HEK293 (cell line): ENCODE measurements around the gene C5orf34.
A peak's percentile ranks its signal among the peaks of the same experiment; 100 is the strongest.
"Not testable (repeated sequence)": the region's sequence is repeated elsewhere in the genome, so short reads cannot be mapped to it uniquely, and the experiment has no call there.

Source experiments
- CTCF ChIA-PET: fragments of 350-600 bp; formaldehyde crosslinking; extraction: SDS; loops from one replicate; lab custom pipeline; 2021; ENCODE audit warnings: antibody characterized with exemption; lab: Yijun Ruan, JAX
- POLR2A ChIA-PET: fragments of 300-600 bp; formaldehyde crosslinking; extraction: SDS; loops from one replicate; lab custom pipeline; 2020; ENCODE audit warnings: antibody characterized with exemption, inconsistent platforms; lab: Yijun Ruan, JAX
- H3K27ac ChIP-seq: fragments of 200-500 bp; sonication (Bioruptor generic); 2 replicates; pipeline ENCODE4 v1.5.1; 2014; ENCODE audit warnings: low read depth, low read length, control low read depth, inconsistent platforms; ENCODE audit errors: extremely low read depth
- H3K36me3 ChIP-seq, 2 experiments: fragments of 200-500 bp in 1 of 2; sonication (Bioruptor generic) in 1 of 2; 1 replicate in 1 of 2; 2 replicates in 1 of 2; pipeline ENCODE4 v1.5.1; 2014 to 2017; ENCODE audit warnings: inconsistent platforms in 2 of 2, low read length in 2 of 2; ENCODE audit not compliant: control insufficient read depth in 2 of 2, insufficient read depth in 1 of 2
- H3K4me1 ChIP-seq: fragments of 200-500 bp; sonication (Bioruptor generic); 2 replicates; pipeline ENCODE4 v1.5.1; 2014; ENCODE audit warnings: mild to moderate bottlenecking, low read length, inconsistent platforms; ENCODE audit not compliant: control insufficient read depth, insufficient read depth
- H3K4me3 ChIP-seq: 2 replicates; pipeline ENCODE4 v1.5.1; 2011; ENCODE audit warnings: low read depth, mild to moderate bottlenecking, control low read depth, low read length, moderate library complexity
- H3K9me3 ChIP-seq: fragments of 200-500 bp; sonication (Bioruptor generic); 2 replicates; pipeline ENCODE4 v1.5.1; 2014; ENCODE audit warnings: low read depth, low read length, inconsistent platforms; ENCODE audit not compliant: control insufficient read depth, insufficient read depth
- BCL11B ChIP-seq: fragments of 450-650 bp; formaldehyde crosslinking; IDR thresholded peaks from 2 replicates; pipeline ENCODE4 v1.5.1; 2016; ENCODE audit warnings: low read depth, missing biosample characterization, missing genetic modification characterization
- ZNF2 ChIP-seq: fragments of 450-650 bp; formaldehyde crosslinking; IDR thresholded peaks from 2 replicates; pipeline ENCODE4 v1.5.1; 2016; ENCODE audit warnings: missing biosample characterization, missing genetic modification characterization
- ZNF510 ChIP-seq: fragments of 450-650 bp; formaldehyde crosslinking; IDR thresholded peaks from 2 replicates; pipeline ENCODE4 v1.5.1; 2018; ENCODE audit warnings: mild to moderate bottlenecking, missing genetic modification characterization, missing biosample characterization; ENCODE audit not compliant: insufficient replicate concordance
- ZNF558 ChIP-seq: fragments of 450-650 bp; formaldehyde crosslinking; IDR thresholded peaks from 2 replicates; pipeline ENCODE4 v1.5.1; 2016; ENCODE audit warnings: missing biosample characterization, missing genetic modification characterization
- ZNF571 ChIP-seq: fragments of 450-650 bp; formaldehyde crosslinking; IDR thresholded peaks from 2 replicates; pipeline ENCODE4 v1.5.0; 2017; ENCODE audit warnings: missing biosample characterization, missing genetic modification characterization
- ZNF610 ChIP-seq: fragments of 450-650 bp; formaldehyde crosslinking; IDR thresholded peaks from 2 replicates; pipeline ENCODE4 v1.5.1; 2016; ENCODE audit warnings: missing biosample characterization, missing genetic modification characterization, borderline replicate concordance
- ZSCAN23 ChIP-seq: fragments of 450-650 bp; formaldehyde crosslinking; IDR thresholded peaks from 2 replicates; pipeline ENCODE4 v1.5.1; 2016; ENCODE audit warnings: missing biosample characterization, missing genetic modification characterization
- TF ChIP-seq, protein P1 (sequence below): fragments of 450-650 bp; formaldehyde crosslinking; IDR thresholded peaks from 2 replicates; pipeline ENCODE4 v1.5.1; 2016; ENCODE audit warnings: missing biosample characterization, missing genetic modification characterization
- TF ChIP-seq, protein P2 (sequence below): fragments of 450-650 bp; formaldehyde crosslinking; IDR thresholded peaks from 2 replicates; pipeline ENCODE4 v1.5.1; 2016; ENCODE audit warnings: missing biosample characterization, missing genetic modification characterization
- TF ChIP-seq, protein P3 (sequence below): fragments of 450-650 bp; formaldehyde crosslinking; IDR thresholded peaks from 2 replicates; pipeline ENCODE4; 2016; ENCODE audit warnings: missing biosample characterization, missing genetic modification characterization
- TF ChIP-seq, protein P4 (sequence below): fragments of 450-650 bp; formaldehyde crosslinking; IDR thresholded peaks from 2 replicates; pipeline ENCODE4 v1.5.1; 2016; ENCODE audit warnings: missing biosample characterization, missing genetic modification characterization, low read depth
- TF ChIP-seq, protein P5 (sequence below): fragments of 450-650 bp; formaldehyde crosslinking; IDR thresholded peaks from 2 replicates; pipeline ENCODE4 v1.5.1; 2016; ENCODE audit warnings: missing biosample characterization, missing genetic modification characterization, borderline replicate concordance

C5orf34 gene

DNA sequence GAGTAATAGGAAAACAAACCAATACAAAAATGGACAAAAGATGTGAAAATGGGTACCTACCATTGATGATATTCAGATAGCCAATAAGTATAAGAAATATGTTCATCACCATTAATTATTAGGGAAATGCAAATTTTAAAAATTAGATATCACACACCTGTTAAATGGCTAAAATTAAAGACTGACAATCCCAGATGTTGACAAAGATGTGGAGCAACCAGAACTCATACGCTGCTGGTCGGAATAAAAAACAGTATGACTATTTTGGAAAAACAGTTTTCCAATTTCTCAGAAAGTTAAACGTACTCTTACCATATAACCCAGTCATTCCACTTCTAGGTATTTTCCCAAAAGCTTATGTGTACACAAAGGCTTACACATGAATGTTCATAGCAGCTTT, 58.4 kb downstream of the C5orf34 start:
- H3K36me3 ChIP-seq, result peaks cover 0 to 3% of the 10 kb centered on the region in 2 experiments; a peak in 2 of 3 replicates
- no peaks in the 10 kb centered on the region for H3K9me3 ChIP-seq
- no peak for TF ChIP-seq ZSCAN23 (tag by site-specific recombination)
- POLR2A ChIA-PET, result no interaction called here
- no peak overlapping the region for H3K4me3 ChIP-seq
- H3K27ac ChIP-seq, result no peak overlapping the region
- CTCF ChIA-PET, result interaction anchor here (0.7 to 2.5 kb wide), 3 partner anchors 44 to 67 kb away, joined by 3 to 8 read pairs (median 8); no protein-coding TSS in a partner anchor
- no peaks in the 10 kb centered on the region for H3K4me1 ChIP-seq

DNA sequence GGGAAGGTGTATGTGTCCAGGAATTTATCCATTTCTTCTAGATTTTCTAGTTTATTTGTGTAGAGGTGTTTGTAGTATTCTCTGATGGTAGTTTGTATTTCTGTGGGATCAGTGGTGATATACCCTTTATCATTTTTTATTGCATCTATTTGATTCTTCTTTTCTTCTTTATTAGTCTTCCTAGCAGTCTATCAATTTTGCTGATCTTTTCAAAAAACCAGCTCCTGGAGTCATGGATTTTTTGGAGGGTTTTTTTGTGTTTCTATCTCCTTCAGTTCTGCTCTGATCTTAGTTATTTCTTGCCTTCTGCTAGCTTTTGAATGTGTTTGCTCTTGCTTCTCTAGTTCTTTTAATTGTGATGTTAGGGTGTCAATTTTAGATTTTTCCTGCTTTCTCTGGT, 73.4 kb downstream of the C5orf34 start:
- H3K4me1 ChIP-seq, H3K36me3 ChIP-seq, CTCF ChIA-PET, H3K27ac ChIP-seq, H3K9me3 ChIP-seq, POLR2A ChIA-PET, H3K4me3 ChIP-seq: not testable (repeated sequence)
- peak; percentile 56; the same call in 1 of the 2 replicates for TF ChIP-seq ZNF558 (tag by site-specific recombination)

DNA sequence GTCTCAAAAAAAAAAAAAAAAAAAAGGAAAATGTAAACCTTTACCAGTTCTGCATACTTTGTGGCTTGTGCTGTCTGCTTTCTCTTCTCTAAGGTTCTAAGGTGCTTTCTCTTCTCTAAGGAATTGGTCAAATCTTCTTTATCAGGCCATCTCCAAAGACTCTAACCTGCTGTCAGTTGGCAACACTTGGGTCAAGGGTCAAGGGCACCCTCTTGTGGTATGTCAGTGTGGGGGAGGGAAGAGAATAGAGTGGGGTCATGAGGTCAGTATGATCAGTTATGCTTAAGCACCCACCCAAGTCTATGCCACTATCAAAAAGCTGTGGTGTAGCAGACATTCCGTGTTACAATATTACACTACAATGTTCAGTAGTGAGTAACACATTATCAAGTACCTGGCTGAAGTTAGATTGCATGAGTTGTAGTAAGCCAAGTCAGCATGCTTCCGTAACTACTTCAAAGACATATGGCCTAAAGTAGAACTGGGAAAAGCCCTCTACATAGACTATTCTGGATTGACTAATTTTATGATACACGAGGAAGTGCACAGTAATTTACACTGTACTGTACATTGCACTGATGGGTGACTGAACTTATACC, 77.8 kb downstream of the C5orf34 start:
- ChIA-PET CTCF (interaction anchor here (0.6 kb wide), 2 partner anchors 36 to 742 kb away, joined by 3 read pairs; no protein-coding TSS in a partner anchor), POLR2A (no interaction called here)
- Histone ChIP-seq H3K4me1 (peaks cover 12% of the 10 kb centered on the region), H3K9me3 (no peaks in the 10 kb centered on the region), H3K27ac (no peak overlapping the region), H3K4me3 (no peak overlapping the region), H3K36me3 (no peaks in the 10 kb centered on the region)
- TF ChIP-seq, protein P1, sequence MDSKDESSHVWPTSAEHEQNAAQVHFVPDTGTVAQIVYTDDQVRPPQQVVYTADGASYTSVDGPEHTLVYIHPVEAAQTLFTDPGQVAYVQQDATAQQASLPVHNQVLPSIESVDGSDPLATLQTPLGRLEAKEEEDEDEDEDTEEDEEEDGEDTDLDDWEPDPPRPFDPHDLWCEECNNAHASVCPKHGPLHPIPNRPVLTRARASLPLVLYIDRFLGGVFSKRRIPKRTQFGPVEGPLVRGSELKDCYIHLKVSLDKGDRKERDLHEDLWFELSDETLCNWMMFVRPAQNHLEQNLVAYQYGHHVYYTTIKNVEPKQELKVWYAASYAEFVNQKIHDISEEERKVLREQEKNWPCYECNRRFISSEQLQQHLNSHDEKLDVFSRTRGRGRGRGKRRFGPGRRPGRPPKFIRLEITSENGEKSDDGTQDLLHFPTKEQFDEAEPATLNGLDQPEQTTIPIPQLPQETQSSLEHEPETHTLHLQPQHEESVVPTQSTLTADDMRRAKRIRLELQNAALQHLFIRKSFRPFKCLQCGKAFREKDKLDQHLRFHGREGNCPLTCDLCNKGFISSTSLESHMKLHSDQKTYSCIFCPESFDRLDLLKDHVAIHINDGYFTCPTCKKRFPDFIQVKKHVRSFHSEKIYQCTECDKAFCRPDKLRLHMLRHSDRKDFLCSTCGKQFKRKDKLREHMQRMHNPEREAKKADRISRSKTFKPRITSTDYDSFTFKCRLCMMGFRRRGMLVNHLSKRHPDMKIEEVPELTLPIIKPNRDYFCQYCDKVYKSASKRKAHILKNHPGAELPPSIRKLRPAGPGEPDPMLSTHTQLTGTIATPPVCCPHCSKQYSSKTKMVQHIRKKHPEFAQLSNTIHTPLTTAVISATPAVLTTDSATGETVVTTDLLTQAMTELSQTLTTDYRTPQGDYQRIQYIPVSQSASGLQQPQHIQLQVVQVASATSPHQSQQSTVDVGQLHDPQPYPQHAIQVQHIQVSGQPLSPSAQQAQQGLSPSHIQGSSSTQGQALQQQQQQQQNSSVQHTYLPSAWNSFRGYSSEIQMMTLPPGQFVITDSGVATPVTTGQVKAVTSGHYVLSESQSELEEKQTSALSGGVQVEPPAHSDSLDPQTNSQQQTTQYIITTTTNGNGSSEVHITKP (tag by site-specific recombination), result no peak
- TF ChIP-seq ZNF510, result no peak
- TF ChIP-seq, protein P2, sequence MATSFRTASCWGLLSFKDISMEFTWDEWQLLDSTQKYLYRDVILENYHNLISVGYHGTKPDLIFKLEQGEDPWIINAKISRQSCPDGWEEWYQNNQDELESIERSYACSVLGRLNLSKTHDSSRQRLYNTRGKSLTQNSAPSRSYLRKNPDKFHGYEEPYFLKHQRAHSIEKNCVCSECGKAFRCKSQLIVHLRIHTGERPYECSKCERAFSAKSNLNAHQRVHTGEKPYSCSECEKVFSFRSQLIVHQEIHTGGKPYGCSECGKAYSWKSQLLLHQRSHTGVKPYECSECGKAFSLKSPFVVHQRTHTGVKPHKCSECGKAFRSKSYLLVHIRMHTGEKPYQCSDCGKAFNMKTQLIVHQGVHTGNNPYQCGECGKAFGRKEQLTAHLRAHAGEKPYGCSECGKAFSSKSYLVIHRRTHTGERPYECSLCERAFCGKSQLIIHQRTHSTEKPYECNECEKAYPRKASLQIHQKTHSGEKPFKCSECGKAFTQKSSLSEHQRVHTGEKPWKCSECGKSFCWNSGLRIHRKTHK, result no peak
- TF ChIP-seq, protein P3, sequence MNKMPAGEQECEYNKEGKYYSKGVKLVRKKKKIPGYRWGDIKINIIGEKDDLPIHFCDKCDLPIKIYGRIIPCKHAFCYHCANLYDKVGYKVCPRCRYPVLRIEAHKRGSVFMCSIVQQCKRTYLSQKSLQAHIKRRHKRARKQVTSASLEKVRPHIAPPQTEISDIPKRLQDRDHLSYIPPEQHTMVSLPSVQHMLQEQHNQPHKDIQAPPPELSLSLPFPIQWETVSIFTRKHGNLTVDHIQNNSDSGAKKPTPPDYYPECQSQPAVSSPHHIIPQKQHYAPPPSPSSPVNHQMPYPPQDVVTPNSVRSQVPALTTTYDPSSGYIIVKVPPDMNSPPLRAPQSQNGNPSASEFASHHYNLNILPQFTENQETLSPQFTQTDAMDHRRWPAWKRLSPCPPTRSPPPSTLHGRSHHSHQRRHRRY (tag by site-specific recombination), result no peak
- TF ChIP-seq ZNF2 (tag by site-specific recombination), result no peak
- TF ChIP-seq, protein P4, sequence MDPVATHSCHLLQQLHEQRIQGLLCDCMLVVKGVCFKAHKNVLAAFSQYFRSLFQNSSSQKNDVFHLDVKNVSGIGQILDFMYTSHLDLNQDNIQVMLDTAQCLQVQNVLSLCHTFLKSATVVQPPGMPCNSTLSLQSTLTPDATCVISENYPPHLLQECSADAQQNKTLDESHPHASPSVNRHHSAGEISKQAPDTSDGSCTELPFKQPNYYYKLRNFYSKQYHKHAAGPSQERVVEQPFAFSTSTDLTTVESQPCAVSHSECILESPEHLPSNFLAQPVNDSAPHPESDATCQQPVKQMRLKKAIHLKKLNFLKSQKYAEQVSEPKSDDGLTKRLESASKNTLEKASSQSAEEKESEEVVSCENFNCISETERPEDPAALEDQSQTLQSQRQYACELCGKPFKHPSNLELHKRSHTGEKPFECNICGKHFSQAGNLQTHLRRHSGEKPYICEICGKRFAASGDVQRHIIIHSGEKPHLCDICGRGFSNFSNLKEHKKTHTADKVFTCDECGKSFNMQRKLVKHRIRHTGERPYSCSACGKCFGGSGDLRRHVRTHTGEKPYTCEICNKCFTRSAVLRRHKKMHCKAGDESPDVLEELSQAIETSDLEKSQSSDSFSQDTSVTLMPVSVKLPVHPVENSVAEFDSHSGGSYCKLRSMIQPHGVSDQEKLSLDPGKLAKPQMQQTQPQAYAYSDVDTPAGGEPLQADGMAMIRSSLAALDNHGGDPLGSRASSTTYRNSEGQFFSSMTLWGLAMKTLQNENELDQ (tag by site-specific recombination), result no peak
- no peak for TF ChIP-seq ZNF571
- TF ChIP-seq, protein P5, sequence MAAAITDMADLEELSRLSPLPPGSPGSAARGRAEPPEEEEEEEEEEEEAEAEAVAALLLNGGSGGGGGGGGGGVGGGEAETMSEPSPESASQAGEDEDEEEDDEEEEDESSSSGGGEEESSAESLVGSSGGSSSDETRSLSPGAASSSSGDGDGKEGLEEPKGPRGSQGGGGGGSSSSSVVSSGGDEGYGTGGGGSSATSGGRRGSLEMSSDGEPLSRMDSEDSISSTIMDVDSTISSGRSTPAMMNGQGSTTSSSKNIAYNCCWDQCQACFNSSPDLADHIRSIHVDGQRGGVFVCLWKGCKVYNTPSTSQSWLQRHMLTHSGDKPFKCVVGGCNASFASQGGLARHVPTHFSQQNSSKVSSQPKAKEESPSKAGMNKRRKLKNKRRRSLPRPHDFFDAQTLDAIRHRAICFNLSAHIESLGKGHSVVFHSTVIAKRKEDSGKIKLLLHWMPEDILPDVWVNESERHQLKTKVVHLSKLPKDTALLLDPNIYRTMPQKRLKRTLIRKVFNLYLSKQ (tag by site-specific recombination), result no peak
- TF ChIP-seq ZNF610 (tag by site-specific recombination), result no peak
- no peak for TF ChIP-seq BCL11B (tag by site-specific recombination)
